ENCODE data around the gene LMNTD1. TPM values are rescaled to one million over a fixed set of nuclear protein-coding genes. Genes with fewer than 3 reads are reported as not detected.

LMNTD1 gene
- polyA plus RNA-seq, 1 of the 3 experiments (the other 2 are of a cell fraction), result 0.20 TPM

DNA sequence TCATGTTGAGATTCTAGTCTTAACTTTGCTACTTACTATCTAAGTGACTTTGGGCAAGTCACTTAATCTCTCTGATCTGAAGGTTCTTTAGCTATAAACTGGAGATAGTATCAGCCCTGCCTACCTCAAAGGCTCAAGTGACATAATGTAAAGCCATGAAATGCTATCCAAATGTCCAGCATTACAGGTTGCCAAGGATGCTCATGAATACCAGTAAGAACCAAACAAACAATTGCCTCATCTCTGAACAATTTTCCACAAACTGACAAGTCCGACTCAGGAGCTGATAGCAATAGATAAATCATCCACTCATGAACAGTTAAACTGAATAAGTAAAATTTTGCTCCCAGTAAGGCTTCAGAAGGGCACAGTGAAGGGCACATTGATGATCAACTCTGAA, 51.5 kb downstream of the LMNTD1 start (continued):
- 0 out of 2 replicates have a peak, but pooled peaks have one; percentile 10 for TF ChIP-seq JUND (IDR thresholded peaks at IDR 0.05)

DNA sequence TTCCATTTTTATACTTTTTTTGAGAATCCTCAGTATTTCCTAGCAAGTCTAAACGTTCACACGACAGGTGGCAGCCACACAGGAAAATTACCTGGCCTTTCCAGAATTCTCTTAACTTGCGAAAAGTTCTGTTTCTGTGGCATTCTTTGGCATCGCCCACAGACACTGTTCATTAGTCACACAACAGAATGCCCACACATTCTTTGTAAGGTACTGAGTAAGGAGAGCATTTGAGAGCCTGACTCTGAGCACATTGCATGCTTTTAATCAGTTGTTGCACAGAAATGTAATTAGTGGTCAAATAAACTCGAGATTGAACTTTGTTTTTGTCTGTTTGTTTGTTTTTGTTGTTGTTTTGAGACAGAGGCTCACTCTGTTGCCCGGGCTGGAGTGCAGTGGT, 52.4 kb downstream of the LMNTD1 start:
- Histone ChIP-seq H3K79me2 (ENCODE audit: insufficient read depth) (no peaks in the 10 kb centered on the region), H4K20me1 (ENCODE audit: insufficient read depth) (no peaks in the 10 kb centered on the region), H3K9ac (no peak overlapping the region), H3K27me3 (ENCODE audit: insufficient read depth) (no peaks in the 10 kb centered on the region), H3K27ac (ENCODE audit: low read depth in 2 of 2, low read length in 1 of 2) (no peak overlapping the region), H3K9me3 (0 out of 2 replicates have a peak, but pooled peaks cover 11% of the 10 kb centered on the region), H3K4me1 (ENCODE audit: control insufficient read depth in 1 of 2, insufficient read depth in 2 of 2, low read depth in 1 of 2, low read length in 1 of 2) (peaks cover 3 to 10% of the 10 kb centered on the region in 2 experiments; a peak in 3 of 4 replicates), H3K4me2 (no peak overlapping the region), H3F3A (replicated peaks; ENCODE audit: insufficient read depth) (peaks cover 11% of the 10 kb centered on the region), H2AFZ (ENCODE audit: low read depth) (no peak overlapping the region), H3K9me2 (no peaks in the 10 kb centered on the region), H3K4me3 (ENCODE audit: low read depth in 2 of 2, low read length in 1 of 2) (no peak overlapping the region), H3K36me3 (replicated peaks in 1 of 2; ENCODE audit: control insufficient read depth in 1 of 2, insufficient read depth in 2 of 2, low read length in 1 of 2) (no peaks in the 10 kb centered on the region)
- ChIA-PET POLR2A (no interaction called here), CTCF (interaction anchor here (1.3 kb wide), 1 partner anchor 8 kb away, joined by 4 read pairs; no protein-coding TSS in a partner anchor)
- TF ChIP-seq FOXJ3 (CRISPR knock-in tag; IDR thresholded peaks at IDR 0.05) (no peak), TCF12 (IDR thresholded peaks at IDR 0.05) (no peak)
- TF ChIP-seq, protein P1, sequence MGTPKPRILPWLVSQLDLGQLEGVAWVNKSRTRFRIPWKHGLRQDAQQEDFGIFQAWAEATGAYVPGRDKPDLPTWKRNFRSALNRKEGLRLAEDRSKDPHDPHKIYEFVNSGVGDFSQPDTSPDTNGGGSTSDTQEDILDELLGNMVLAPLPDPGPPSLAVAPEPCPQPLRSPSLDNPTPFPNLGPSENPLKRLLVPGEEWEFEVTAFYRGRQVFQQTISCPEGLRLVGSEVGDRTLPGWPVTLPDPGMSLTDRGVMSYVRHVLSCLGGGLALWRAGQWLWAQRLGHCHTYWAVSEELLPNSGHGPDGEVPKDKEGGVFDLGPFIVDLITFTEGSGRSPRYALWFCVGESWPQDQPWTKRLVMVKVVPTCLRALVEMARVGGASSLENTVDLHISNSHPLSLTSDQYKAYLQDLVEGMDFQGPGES (IDR thresholded peaks at IDR 0.05; ENCODE audit: low read depth, low read length), result no peak
- no peak for DNase-seq
- 73% methylated on average over 6 of the region's 6 CpGs for WGBS (ENCODE audit: low lambda C conversion rate)

DNA sequence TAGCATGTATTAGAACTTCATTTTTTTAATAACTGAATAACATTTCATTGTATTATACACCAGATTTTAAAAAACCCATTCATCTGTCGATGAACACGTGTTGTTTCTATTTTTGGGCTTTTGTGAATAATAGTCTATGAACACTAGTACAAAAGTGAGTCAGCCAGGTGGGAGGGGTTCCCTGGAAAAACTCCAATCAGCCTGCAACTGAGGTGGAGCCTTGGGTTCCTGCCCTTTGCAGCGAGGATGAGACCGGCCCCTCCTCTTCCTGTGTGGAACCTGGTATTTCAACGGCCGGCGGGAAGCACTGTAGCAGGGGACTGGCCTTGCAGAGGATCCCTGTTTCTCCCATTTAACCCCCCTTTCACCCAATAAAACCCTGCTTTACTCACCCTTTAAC, 56.1 kb downstream of the LMNTD1 start:
- Histone ChIP-seq H3K4me2 (no peak overlapping the region), H3K4me1 (ENCODE audit: control insufficient read depth in 1 of 2, insufficient read depth in 2 of 2, low read depth in 1 of 2, low read length in 1 of 2) (peaks cover 0 to 10% of the 10 kb centered on the region in 2 experiments; a peak in 2 of 4 replicates), H3K27ac (ENCODE audit: low read depth in 2 of 2, low read length in 1 of 2) (no peak overlapping the region), H3K79me2 (ENCODE audit: insufficient read depth) (no peaks in the 10 kb centered on the region), H3K27me3 (ENCODE audit: insufficient read depth) (no peaks in the 10 kb centered on the region), H3F3A (replicated peaks; ENCODE audit: insufficient read depth) (peaks cover 12% of the 10 kb centered on the region), H4K20me1 (ENCODE audit: insufficient read depth) (no peaks in the 10 kb centered on the region), H3K4me3 (ENCODE audit: low read depth in 2 of 2, low read length in 1 of 2) (no peak overlapping the region), H3K9ac (no peak overlapping the region), H3K9me2 (no peaks in the 10 kb centered on the region), H2AFZ (ENCODE audit: low read depth) (no peak overlapping the region), H3K9me3 (0 out of 2 replicates have a peak, but pooled peaks cover 11% of the 10 kb centered on the region), H3K36me3 (replicated peaks in 1 of 2; ENCODE audit: control insufficient read depth in 1 of 2, insufficient read depth in 2 of 2, low read length in 1 of 2) (no peaks in the 10 kb centered on the region)
- ChIA-PET POLR2A (no interaction called here), CTCF (no interaction called here)
- DNase-seq, result no peak
- 80% methylated on average over 7 of the region's 7 CpGs for WGBS (ENCODE audit: low lambda C conversion rate)
- TF ChIP-seq MXI1 (IDR thresholded peaks at IDR 0.05; ENCODE audit: low read depth, low read length) (no peak), RFX5 (IDR thresholded peaks at IDR 0.05; ENCODE audit: low read length) (no peak), MEF2A (IDR thresholded peaks at IDR 0.05; ENCODE audit: borderline replicate concordance, low read depth) (peak; percentile 48; the same call in 1 of the 2 replicates), JUND (IDR thresholded peaks at IDR 0.05) (no peak), GABPA (IDR thresholded peaks at IDR 0.05; ENCODE audit: low read depth) (no peak)

DNA sequence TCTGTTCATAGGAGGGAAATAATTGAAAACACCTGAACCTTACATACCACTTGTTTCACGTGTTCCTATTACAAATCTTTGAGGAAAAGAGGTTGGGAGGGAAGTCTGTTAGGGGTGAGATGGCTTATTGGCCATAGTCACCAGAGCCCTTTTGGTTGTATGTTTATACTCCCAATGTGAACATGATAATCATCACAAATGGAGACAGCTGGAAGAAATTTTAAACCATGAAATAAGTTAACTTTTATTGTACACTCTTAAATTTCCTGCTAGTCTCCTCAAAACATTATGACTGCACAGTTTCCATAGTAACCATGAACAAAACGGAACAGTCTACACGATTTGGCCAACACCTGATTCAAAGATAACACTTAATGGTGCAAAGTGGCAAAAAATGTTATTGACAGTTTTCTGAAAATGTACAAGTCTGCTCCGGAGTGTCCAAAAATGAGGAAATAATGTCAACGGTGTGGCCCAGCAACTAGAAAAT, 56.9 kb downstream of the LMNTD1 start:
- Histone ChIP-seq H3K79me2 (ENCODE audit: insufficient read depth) (no peaks in the 10 kb centered on the region), H3K4me1 (ENCODE audit: control insufficient read depth in 1 of 2, insufficient read depth in 2 of 2, low read depth in 1 of 2, low read length in 1 of 2) (peaks cover 0 to 2% of the 10 kb centered on the region in 2 experiments; a peak in 2 of 4 replicates), H2AFZ (ENCODE audit: low read depth) (no peak overlapping the region), H3K27ac (ENCODE audit: low read depth in 2 of 2, low read length in 1 of 2) (peak overlapping the region; percentile 28 to 79; a peak in 3 of 4 replicates), H3K9ac (no peak overlapping the region), H3F3A (replicated peaks; ENCODE audit: insufficient read depth) (peaks cover 12% of the 10 kb centered on the region), H3K27me3 (ENCODE audit: insufficient read depth) (no peaks in the 10 kb centered on the region), H3K9me3 (0 out of 2 replicates have a peak, but pooled peaks cover 11% of the 10 kb centered on the region), H4K20me1 (ENCODE audit: insufficient read depth) (no peaks in the 10 kb centered on the region), H3K9me2 (no peaks in the 10 kb centered on the region), H3K4me3 (ENCODE audit: low read depth in 2 of 2, low read length in 1 of 2) (no peak overlapping the region), H3K4me2 (no peak overlapping the region; the same call in 1 of the 2 replicates), H3K36me3 (replicated peaks in 1 of 2; ENCODE audit: control insufficient read depth in 1 of 2, insufficient read depth in 2 of 2, low read length in 1 of 2) (no peaks in the 10 kb centered on the region)
- DNase-seq, result no peak
- POLR2A ChIA-PET, result no interaction called here
- 35% methylated on average over 5 of the region's 5 CpGs for WGBS (ENCODE audit: low lambda C conversion rate)
- TF ChIP-seq TCF12 (IDR thresholded peaks at IDR 0.05) (peak; percentile 78; the same call in 1 of the 2 replicates), FOXJ3 (CRISPR knock-in tag; IDR thresholded peaks at IDR 0.05) (no peak), POLR2AphosphoS5 (IDR thresholded peaks at IDR 0.05; ENCODE audit: low read depth, low read length) (no peak)
- CTCF ChIA-PET, result no interaction called here
